ENCODE results near the gene KRT84.
"Not testable (repeated sequence)": the region's sequence is repeated elsewhere in the genome, so short reads cannot be mapped to it uniquely, and the experiment has no call there.

Gene KRT84

DNA sequence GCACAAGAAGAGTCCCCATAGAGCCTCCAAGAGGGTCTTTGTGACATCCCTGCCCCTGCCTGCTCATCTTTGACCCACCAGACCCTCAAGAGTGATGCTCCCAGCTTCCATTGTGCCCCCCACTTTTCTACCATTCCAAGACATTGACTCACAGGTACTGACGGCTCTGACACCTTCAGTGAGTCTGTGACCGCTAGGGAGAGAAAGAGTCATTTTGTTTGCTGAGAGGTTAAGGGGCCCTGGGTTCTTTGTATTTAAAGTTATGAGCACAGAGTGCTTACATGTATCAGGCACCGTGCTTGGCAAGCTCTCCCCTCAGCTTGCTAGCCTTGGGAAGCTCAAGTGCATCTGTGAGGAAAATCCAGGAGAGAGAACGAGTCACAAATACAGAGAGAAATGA, 27.8 kb upstream of the KRT84 start:
- no peak for DNase-seq (ENCODE audit: low read depth in 2 of 2)

DNA sequence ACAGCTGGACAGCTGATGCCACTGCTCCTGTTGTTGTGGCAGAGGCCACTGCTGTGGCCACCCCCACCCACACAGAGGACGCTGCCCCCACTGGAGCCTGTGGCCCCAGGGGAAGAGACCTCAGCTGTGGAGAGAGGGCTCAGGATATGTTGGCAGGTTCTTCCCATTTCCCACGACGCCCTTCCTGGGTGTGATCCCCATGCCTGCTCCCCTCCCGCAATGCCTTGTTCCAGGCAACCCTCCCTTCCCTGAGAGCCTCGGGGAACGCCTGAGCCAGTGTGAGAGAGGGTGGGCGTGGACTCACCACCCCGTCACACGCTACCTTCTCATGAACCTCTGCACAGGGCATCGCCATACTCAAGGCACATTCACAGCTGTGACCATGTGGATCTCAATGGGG, 26.4 kb upstream of the KRT84 start:
- no peak for DNase-seq (ENCODE audit: low read depth in 2 of 2)

DNA sequence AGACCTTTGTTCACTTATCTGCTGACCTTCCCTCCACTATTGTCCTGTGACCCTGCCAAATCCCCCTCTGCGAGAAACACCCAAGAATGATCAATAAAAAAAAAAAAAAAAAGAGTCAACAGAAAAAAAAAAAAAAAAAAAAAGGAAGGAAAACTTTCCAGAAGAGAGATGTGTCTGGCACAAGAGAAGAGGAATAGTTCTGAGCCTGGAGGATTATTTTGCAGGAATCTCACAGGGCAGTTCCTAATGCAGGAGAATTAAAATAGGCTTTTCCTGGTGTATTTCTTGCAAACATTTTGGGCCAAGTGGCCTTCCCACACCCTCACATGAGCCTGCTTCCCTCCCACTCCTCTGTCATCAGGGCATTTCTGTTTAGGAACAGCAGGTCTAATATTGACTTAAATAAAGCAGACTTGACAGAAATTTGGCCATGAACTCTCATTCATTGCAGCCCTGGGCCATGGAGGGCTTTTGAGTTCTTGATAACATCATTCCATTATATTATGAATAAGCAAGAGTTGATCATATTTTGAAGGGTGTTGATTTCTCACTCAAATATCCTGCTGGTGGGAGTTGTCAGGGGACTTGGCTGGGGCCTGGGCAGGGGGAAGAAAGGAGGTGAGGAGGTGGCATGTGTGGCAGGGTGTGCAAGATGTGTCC, 25.3 kb upstream of the KRT84 start:
- not testable (repeated sequence) for DNase-seq (ENCODE audit: low read depth in 2 of 2)

DNA sequence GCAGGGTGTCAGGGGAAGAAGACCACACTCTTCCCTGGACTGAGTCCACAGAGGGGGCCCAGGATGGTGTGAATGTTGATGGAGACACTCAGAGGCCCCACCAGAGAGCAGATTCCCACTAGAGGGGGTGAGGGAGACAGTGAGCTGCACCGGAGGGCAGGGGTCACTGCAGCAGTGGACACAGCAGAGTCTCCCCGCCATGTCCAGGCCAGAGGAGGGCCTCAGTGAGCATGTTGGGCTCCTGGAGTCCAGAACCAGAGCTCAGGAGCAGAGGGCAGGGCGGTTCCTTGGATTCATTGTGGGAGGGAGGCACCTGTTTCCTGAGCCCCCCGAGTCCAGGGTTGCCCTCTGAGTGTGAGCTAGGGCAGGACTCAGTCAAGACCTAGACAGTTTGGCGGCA, 22.5 kb upstream of the KRT84 start:
- no peak for DNase-seq (ENCODE audit: low read depth in 2 of 2)

DNA sequence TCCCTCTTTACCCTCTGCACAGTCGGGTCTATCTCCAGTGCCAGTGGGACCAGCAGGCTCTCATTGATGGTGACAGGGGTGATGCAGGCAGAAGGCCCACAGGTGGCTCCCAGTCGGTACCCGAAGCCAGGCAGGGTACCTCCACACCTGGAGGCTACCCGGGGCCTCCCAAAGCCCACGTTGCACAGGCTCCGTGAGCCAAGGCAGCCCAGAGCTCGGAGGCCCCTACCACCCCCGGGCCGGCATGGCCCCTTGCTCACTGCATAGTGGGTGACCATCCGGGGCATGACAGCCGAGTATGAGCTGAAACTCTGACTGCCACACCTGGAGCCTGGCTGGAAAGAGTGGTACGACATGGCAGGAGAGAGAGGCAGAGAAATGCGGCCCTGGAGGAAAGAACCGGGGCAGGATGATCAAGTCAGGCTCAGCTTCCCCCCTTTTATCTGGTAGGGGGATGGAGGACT, 20.5 kb upstream of the KRT84 start, which contains the start of gene KRT82:
TSS of gene KRT82 (minus strand) at position 414 of the 464 bp plus-strand sequence. CDS start at position 356, 58 bp downstream.
- no peak for DNase-seq (ENCODE audit: low read depth in 2 of 2)

DNA sequence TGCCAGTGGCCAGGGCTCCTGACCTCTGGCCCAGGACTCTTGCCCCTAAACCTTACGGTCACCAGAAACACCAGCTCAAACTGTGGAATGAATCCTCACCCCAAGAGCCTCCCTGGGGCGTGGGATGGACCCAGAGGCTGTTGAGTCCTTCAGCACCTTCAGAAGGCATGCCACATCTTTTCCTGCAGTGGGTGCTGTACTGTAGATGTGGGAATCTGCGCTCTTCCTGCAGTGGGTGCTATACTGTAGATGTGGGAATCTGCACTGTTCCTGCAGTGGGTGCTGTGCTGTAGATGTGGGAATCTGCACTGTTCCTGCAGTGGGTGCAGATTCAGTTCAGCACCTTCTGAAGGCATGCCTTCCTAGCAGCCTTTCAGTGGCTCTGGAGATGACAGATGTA, 19.5 kb upstream of the KRT84 start:
- no peak for DNase-seq (ENCODE audit: low read depth in 2 of 2)

DNA sequence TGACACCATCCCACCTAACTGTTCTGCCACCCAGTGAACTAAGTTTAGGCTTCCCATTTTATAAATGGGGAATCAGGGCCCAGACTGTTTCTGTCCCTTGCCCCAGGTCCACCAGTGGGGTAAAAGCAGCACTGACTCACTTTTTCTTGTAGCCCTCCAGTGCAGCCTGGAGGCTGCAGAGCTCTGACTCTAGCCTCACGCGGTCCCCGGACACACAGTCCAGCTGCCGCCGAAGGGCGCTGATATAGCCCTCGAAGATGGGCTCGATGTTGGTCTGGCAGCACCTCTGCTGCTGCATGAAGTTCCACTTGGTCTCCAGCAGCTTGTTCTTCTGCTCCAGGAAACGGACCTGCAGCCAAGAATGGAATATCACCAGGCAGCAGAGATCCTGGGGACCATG, 18.1 kb upstream of the KRT84 start:
- no peak for DNase-seq (ENCODE audit: low read depth in 2 of 2)

DNA sequence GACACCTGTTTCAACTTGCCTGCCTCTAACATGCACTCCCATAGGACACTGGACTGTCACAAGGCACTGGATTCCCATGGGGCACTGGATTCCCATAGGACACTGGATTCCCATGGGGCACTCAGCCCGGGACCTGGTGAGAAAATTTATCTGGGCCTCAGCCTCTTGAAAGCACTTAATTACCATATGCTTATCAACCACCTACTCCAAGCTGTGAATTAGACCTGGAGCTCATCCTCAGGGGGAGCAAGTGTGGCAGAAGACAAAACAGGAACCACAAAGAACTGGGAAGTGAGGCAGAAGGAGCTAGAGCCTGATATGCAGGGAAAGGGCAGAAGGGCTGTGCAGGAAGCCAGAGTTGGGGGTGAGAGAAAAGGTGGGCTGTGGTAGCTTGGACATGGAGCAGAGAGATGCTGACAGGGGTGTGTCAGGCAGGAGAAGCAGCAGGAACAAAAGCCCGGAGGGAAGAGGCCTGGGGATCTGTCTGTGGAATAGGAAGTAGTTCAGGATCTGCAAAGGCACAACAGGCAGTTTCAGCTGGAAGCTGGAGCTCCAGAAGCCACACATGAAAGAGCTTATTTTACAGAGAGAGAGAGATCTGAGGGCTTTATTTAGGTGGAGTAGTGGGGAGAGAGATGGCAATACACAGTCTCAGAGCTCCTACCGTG, 17.6 kb upstream of the KRT84 start:
- DNase-seq (ENCODE audit: low read depth in 2 of 2), result no peak

DNA sequence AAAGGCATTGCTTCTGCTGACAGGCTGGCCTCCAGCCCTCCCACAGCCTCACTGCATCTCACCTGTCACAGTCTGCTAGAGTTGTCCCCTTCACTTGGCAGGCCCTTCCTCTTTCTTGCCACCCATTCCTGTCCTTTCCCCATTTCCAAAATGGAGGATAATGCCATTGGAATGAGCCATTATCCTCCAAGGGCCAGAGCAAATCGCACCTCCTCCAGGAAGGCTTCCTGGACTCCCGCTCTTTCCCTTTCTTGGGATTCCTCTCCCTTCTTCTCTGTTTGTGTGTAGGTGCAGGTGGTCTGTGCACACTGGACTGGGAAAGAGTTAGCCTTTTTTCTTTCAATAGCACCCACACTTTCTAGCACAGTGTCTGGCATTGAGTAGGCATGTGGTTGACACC, 16.9 kb upstream of the KRT84 start:
- no peak for DNase-seq (ENCODE audit: low read depth in 2 of 2)

DNA sequence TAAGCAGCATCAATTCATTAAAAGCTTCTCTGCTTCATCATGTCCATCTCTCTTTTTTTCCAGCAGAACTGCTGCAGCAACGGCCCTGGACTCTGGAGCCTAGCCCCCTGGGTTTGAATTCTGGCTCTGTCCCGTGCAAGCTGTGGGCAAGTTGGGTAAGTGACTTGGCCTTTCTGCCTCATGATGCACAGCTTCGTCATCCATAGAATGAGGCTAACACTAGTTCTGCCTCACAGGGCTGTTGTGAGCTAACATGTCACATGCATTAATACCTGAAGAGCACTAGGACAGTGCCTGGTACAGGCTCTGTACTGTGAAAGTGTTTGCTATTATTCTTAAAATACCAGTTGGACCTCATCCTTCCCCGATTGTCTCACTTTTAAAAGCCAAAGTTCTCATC, 16.5 kb upstream of the KRT84 start:
- DNase-seq (ENCODE audit: low read depth in 2 of 2), result no peak

DNA sequence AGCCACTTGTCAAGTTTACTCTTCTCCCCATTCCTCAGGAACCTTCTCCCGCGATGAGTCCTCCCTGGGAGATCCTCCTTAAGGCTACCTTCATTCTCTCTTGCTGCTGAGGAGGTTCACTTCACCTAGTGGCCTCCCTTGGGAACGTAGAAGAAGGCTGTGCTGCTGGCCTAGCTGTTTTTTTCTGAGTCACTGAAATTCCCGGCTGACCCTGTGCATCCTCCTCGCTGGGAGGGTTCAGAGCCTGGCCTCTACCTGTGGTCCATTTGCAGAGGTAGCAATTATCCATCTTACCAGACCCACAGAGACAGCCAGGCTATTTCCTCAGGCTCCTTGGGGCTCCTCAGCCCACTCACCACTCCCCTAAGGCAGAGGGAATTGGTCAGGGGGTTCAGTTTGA, 16.1 kb upstream of the KRT84 start:
- DNase-seq (ENCODE audit: low read depth in 2 of 2), result no peak

DNA sequence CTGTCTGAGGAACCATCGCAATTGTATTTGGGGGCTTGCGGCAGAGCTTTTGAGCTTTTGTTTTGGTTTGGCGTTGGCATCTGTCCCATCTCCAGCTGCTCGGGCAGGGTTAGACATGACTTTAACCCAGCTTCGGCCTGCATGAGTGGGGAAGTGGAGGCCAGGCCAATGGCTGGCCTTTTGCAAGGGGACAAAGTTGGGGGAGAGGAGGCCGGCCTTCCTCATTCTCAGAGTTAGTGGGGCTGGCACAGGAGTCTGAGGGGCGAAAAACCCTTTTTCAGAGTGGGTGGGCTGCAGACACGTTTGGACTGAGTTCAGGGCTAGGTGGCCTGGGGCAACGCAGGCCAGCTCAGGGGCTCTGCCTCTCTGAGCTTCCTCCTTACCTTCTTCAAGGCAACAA, 15.5 kb upstream of the KRT84 start:
- no peak for DNase-seq (ENCODE audit: low read depth in 2 of 2)

DNA sequence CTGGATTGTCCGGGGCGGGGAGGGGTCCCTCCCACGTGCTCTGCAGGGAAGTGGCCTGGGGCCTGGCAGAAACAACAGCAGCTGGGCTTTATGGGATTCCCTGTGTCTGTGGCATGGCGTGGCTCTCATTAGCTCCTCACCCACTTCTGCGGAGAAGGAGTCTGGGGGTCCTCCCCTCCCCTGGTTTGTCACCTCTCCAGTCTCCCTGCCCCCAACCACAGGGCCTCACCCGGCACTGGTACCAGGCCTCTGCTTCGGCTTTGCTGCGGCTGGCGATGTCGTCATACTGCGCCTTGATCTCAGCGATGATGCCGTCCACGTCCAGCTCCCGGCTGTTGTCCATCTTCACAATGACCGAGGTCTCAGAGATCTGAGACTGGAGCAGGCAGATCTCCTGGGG, 14.3 kb upstream of the KRT84 start:
- no peak for DNase-seq (ENCODE audit: low read depth in 2 of 2)

DNA sequence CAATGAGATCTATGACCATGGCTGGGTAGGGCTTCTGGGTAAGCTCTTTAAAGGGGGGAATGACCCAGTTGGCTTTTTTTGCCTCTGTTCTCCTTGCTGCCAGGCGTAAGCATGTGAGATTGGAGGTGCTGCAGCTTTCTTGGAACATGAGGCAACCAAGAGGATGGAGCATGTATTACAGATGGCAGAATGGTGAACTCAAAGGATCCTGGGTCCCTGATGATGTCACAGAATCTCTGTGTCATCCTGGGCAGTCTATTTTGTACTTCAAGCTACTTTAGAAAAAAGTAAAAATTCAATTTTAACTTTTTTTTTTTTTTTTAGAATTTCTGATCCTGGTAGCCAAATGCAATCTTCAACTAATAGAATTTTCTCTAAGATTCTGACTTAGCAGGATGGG, 12.7 kb upstream of the KRT84 start:
- no peak for DNase-seq (ENCODE audit: low read depth in 2 of 2)

DNA sequence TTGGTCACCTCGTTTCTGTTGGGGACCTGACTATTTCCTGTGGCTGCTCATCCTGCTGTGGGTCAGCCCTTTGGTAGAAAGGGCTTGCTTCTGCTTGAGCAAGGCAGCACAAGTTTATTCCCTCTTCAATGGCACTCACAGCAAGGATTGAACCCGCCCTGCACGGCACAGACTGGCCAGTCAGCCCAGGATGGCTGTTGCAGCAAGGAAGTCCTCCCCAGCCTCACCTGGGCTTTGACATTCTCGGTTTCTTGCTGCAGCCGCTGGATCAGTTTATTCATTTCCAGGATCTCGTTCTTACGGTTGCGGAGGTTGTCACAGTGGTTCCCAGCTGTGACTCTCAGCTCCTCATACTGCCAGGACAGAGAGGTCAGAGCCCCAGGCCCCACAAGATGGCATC, 11.2 kb upstream of the KRT84 start:
- DNase-seq (ENCODE audit: low read depth in 2 of 2), result no peak

DNA sequence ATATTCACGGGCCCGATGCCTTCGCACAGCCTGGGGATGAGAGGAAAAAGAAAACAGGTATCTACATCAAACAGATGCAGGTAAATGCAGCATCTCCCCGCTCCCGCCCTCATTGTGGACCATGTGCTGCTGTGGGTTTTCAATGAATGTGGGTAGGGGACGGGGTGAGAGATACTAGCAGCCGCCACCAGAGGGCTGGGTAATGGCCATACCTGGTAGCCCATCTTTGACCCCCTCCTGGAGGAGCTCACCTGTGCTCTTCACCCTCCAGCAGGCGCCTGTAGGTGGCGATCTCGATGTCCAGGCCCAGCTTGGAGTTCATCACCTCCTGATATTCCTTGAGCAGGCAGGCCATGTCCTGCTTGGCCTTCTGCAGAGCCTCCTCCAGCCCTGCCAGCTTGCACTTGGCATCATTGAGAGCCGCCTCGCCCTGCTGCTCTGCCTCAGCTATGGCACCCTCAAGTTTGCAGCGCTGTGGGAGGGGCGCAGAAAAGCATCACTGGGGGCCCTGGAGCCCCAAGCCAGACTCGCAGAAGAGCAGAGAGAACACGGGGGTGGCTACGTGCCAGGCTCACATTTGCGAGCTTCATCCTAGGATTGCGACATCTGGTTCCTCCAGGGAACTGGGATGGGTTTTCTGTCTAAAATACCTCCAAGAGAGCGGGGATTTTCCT, 10.4 kb upstream of the KRT84 start:
- no peak for DNase-seq (ENCODE audit: low read depth in 2 of 2)

DNA sequence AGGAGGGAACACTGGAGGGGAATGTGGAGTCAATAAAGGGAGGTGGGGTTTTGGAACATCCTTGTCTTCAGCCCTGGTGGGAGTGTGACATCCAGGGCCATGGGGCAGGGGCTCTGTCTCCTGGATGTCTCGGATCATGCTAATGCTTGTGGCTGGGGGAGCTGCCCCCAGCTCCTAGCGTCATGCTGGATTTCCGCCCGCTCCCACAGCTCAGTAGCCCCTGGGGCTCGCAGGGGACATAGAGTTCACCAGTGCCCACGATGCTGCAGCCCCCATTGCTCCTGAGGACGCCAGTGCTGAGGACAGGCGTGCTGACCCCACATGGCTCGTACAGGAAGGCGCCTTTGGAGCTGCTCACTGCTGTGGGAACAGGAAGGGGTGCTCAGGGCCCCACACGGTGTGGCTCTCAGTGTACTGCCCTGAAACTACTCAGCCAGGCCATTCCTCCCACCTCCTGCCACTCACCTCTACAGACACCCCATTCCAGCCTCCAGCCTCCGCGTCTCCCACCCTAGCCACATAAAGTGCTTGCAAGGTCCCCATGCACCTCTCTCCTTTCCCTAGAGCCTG, 9.5 kb upstream of the KRT84 start:
- DNase-seq (ENCODE audit: low read depth in 2 of 2), result no peak

DNA sequence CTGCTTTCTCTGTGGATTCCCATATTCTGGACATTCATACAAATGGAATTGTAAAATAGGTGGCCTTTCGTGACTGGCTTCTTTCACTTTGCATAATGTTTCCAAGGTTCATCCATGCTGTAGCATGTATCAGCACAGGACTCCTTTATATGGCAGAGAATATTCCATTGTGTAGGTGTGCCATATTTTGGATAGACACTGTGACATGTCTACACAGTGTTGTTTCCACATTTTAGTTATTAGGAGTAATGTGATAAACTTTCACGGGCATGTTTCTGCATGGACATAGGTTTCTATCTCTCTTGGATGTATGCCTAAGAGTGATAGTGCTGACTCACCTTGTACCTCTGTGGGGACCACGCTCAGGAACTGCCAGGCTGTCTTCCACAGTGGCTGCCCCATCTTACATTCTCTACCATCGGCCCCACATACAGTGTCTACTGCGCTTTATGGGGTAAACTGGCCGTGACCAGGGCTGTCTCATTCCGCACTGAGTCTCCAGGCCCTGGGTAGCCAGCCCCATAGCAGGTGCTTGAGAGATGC, 7.1 kb upstream of the KRT84 start:
- DNase-seq (ENCODE audit: low read depth in 2 of 2), result no peak

DNA sequence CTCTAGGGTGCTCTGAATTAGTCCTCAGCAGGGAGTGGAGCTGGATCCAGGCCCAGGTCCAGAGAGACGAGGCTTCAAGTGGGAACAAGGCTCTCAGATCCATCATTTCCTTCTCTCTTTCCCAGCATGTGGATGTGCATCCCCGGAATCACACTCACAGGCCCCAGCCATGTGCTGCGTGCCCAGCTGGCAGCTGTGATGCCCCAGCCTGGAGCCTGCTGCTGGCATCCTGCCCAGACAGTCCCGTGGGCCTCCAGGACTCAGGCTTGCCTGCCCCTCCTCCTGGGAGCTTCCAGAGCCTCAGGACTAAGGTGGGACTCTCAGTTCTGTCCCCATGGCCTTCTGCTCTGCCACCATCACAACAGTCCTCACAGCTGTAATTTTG, 6.2 kb upstream of the KRT84 start:
- DNase-seq (ENCODE audit: low read depth in 2 of 2), result no peak

DNA sequence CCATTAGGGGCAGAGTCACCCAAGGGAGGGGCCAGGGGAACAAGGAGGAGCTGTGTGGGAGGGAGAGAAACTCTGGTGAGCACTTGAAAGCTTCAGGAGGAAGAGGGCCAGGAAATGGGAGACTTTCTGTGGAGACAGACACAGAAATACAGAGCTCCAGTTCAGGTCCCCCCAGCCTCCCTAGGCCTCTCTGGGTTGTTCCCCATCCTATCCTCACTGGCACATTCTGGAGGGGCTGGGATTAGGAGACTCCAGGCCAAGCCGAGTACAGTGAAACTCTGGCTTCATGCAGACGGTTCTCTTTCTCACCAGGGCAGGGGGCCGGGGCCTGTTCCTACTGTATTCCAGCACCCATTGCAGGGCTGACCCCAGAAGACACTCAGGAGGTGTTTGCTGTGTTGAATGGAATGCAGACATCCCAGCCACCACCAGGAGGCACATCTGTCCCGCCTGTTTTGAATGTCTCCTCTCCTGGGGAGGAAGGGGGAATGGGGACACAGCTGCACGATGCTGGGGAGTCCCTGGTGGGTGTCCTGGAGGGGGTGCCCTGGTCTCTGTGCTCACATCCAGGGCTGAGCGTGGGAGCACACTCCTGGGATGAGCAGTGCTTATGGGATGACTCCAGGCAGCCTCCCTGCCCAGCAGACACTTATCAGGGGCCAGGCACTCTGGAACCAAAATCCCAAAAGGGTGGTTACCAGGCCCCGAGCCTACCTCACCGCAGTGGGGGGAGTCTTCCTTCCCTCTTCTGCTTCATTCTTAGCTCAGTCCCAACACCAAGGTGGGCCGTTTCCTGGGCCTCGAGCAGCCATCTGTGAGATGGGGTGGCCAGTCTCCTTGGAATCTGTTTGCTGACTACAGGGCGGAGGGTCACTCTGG, 5.5 kb upstream of the KRT84 start:
- DNase-seq (ENCODE audit: low read depth in 2 of 2), result no peak

Measured in stimulated activated CD4-positive, alpha-beta T cell treated with anti-CD3 and anti-CD28 coated beads, Interleukin-1b, Interleukin-23, amount 100 ng/mL, for 4 hours (primary cell).